GM12892 (cell line): ENCODE measurements around the gene TMEM45B.

ENCODE experiments used
- POLR2A ChIP-seq: IDR thresholded peaks from 2 replicates; pipeline ENCODE4 v1.6.1; 2011; ENCODE audit warnings: low read depth, low read length, control low read depth
- POLR2AphosphoS5 ChIP-seq: IDR thresholded peaks from 2 replicates; pipeline ENCODE4 v1.6.1; 2011; ENCODE audit warnings: low read depth, low read length, control low read depth
- TAF1 ChIP-seq: IDR thresholded peaks from 2 replicates; pipeline ENCODE4 v1.6.1; 2011; ENCODE audit warnings: low read depth, mild to moderate bottlenecking, control low read depth, low read length, borderline replicate concordance

DNA sequence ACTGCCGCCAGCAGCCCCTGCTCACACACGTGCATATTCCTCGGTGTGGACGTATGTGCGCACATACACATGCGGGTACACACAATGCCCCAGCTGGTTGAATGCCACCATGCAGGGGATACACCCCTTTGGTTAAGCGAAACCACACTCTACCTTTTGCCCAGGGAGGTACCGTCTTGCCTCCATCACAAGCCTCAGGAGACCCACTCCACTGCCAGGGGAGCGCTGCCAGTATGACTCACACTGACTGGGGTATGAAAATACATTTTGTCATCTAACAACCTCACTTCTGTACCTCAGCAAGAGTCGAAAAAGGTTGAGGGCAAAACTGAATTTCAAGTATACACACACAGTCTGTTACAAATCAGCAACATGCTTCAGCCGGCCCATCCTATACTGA, 39.4 kb downstream of the TMEM45B start:
- TF ChIP-seq POLR2A (no peak), TAF1 (no peak), POLR2AphosphoS5 (no peak)
